HG02678 (cell line): Measurements from ENCODE around the gene ZMYM4.
"Not testable (repeated sequence)": the region's sequence is repeated elsewhere in the genome, so short reads cannot be mapped to it uniquely, and the experiment has no call there.

Experiments
- ATAC-seq: cut with Tn5 transposase; IDR thresholded peaks from one replicate; pipeline ENCODE4 v1.9.1; 2021; ENCODE audit warnings: mild to moderate bottlenecking, moderate library complexity; ENCODE audit not compliant: unreplicated experiment

Gene ZMYM4

GRCh38 chr1:35268282-35269200 lies at the start of gene ZMYM4:
Gene ZMYM4 (plus strand): TSS chr1:35268709. CDS start chr1:35269047, 338 bp downstream.
- peak; percentile 91 for ATAC-seq

GRCh38 chr1:35220976-35221375 lies 47.5 kb upstream of the ZMYM4 start:
- no peak for ATAC-seq

DNA sequence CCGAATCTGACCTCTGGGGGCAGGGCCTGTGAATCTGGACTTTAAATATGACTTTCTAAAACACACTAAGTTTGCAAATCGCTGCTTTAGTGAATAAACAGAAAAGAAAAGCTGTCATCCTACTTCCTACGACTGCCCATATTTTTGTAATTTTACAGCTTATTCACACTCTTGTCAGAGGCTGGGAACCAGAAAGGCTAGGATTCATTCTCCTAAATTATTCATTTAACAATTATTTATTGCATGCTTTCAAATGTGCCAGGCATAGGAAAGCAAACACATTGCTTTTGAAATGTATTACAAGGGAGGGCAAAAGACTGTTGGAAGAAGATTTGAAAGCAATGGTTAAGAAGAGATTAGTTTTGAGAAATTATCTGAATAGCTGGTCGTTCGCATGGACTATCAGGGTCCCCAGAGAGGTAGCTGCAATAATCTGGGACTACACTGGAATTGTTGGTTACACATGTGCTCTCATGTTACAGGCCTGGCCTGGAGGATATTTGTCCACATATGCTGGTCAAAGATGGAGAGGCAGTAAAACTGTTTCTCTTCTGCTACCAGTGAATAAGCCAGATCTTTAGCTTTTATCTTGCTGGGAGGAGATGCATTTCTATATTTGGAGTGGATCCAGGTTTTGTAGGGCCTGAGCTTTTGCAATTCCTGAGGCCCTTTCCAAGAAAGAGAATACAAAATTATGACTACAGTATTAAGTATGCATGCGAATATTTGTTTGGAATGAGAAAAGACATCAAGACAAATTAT lies 46.0 kb upstream of the ZMYM4 start:
- ATAC-seq, result no peak

GRCh38 chr1:35223084-35223630 lies 45.4 kb upstream of the ZMYM4 start:
- no peak for ATAC-seq

DNA sequence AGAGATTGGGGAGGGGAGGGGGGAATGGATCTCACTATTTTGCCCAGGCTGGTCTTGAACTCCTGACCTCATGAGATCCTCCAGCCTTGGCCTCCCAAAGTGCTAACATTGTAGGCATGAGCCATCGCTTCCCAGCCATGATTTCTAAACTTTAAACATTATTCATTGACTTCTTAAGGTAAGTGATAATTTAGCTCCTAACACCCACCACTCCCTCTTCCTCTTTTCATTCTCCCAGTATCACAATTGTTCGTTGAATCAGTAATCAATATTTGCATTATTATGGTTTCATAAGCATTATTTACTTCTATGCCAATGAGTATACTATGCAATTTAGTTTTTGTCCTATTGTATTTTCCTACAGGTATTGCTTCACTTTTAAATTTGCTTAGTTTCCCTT lies 42.0 kb upstream of the ZMYM4 start:
- no peak for ATAC-seq

- no peak for ATAC-seq
These were observed 38.7 kb upstream of the ZMYM4 start for GRCh38 chr1:35229587-35230360.

DNA sequence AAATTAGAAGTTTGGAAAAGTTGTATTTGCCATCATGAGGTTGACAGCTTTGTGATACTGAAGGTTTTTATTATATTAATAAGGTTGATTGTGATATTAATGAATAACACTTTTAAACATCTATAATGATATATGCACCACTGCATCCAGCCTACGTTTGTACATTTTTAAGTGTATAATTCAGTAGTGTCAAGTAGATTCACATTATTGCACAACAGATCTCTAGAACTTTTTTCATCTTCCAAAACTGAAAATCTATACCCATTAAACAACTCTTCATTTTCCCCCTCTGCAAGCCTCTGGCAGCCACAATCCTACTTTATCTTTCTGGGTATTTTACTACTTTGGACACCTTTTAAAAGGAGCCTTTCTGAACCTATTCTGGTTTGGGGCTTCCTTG lies 37.2 kb upstream of the ZMYM4 start:
- ATAC-seq, result no peak

DNA sequence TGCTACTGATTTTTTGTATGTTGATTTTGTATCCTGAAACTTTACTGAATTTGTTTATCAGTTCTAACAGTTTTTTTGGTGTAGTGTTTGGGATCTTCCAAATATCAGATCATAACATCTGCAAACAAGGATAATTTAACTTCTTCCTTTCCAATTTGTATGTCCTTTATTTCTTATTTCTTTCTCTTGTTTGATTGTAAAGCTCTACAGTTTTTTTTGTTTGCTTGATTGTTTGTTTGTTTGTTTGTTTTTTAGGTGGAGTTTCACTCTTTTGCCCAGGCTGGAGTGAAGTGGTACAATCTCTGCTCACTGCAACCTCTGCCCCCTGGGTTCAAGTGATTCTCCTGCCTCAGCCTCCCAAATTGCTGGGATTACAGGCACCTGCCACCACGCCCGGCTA lies 31.7 kb upstream of the ZMYM4 start:
- ATAC-seq, result not testable (repeated sequence)

DNA sequence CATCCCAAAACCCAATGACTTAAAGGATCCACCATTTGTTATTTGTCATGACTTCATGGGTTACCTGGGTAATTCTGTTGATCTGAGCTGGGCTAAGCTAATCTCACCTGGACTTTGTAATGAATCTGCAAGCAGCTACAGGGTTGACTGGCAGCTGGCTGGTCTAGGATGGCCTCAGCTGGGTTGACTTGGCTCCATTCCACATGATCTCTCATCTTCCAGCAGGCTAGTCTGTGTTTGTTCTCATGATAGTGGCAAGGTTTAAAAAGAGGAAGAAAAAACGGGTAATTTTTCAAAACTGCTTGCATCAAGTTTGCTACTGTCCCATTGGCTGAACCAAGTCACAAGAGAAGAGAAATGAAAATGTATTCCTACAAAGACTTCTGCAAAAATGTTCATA lies 24.8 kb upstream of the ZMYM4 start:
- no peak for ATAC-seq

DNA sequence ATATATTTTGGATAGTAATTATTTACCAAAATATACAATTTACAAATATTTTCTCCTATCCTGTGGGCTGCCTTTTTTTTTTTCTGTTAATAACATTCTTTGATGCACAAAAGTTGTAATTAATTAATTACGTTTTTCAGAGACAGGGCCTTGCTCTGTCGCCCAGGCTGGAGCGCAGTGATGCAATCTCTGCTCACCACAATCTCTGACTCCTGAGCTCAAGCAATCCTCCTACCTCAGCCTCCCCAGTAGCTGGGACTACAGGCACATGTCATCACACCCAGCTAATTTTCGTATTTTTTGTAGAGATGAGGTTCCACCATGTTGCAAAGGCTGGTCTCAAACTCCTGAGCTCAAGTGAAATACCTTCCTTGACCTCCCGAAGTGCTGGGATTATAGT lies 21.3 kb upstream of the ZMYM4 start:
- no peak for ATAC-seq

GRCh38 chr1:35253941-35254340 lies 14.6 kb upstream of the ZMYM4 start:
- ATAC-seq, result no peak

- ATAC-seq, result no peak
These were observed 13.2 kb upstream of the ZMYM4 start for GRCh38 chr1:35255276-35255675.

- ATAC-seq, result no peak
These were observed 8.9 kb upstream of the ZMYM4 start for GRCh38 chr1:35259561-35259960.

DNA sequence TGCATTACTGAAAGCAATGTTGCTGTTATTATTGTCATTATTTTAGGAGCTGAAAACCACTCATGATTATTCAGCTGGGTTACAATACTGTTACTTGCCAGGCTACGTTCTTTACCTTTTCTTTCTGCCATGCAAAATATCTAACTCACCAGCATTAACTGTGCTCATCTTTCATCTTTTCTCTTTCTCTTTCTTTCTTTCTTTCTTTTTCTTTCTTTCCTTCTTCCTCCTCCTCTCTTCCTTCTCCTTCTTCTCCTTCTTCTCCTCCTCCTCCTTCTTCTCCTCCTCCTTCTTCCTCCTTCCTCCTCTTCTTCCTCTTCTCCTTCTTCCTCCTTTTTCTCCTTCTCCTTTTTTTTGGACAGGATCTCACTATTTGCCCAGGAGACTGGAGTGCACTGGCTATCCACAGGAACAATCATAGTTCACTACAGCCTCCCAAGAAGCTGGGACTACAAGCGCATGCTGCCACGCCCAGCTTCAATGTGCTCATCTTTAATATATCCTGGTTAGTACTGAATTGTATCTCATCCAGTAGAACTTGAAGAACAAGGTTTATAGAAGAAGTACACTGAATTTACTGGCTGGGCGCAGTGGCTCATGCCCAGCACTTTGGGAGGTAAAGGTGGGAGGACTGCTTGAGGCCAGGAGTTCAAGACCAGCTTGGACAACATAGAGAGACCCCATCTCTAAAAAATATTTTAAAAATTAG lies 6.9 kb upstream of the ZMYM4 start:
- no peak for ATAC-seq

GRCh38 chr1:35264035-35264434 lies 4.5 kb upstream of the ZMYM4 start:
- no peak for ATAC-seq

- ATAC-seq, result no peak
These were observed 3.6 kb upstream of the ZMYM4 start for GRCh38 chr1:35264871-35265270.

GRCh38 chr1:35266306-35266705 lies 2.2 kb upstream of the ZMYM4 start:
- ATAC-seq, result no peak

DNA sequence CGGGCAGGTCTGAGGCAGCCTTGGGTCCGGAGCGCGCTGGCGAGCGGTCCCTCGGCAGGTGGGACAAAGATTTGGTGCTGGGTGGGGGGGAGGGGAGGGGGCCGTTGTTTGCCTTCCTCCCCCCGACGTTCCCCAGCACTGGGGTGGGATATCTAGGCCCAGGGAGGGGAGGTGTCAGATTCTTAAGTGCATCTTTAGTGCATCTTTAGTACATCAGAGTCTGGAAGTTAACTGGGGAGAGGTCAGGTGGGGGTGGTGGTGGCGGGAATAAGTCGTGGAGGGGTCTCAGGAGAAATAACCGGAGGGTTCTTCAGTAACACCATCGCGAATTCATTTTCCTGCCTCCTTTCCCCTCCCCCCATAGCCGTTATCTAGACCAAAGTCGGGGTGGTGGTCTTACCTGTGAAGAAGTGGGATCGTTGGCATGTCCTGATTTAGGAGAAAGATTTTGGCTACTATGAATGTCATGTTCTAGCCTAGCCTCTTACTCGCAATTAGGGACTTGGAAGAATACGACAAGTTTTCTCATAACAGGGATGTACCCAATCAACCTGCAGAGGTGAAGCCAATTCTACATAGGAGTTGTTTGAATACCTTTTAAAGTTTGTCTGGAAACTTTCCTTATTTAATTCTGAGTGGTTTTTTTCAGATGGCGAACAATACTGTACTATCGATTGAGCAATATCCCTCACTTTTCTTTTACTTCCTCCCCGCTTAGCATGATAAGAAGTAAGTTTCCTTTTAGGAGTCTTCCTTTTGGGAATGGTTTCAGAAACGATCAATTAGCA lies 886 bp downstream of the ZMYM4 start:
- no peak for ATAC-seq

- ATAC-seq, result no peak
These were observed 1.4 kb downstream of the ZMYM4 start for GRCh38 chr1:35269989-35270289.

- no peak for ATAC-seq
These were observed 2.3 kb downstream of the ZMYM4 start for GRCh38 chr1:35270836-35271235.
